NCI-H510A (cell line): ENCODE measurements around the gene CACNA2D4.

Source experiments
- DNase-seq: peaks from one replicate; lab custom pipeline; 2025; lab: John Stamatoyannopoulos, UW

Gene CACNA2D4

GRCh38 chr12:1844223-1844622 lies 74.2 kb downstream of the CACNA2D4 start:
- no peak for DNase-seq

GRCh38 chr12:1843641-1844005 lies 74.8 kb downstream of the CACNA2D4 start:
- DNase-seq: no peak

- DNase-seq: no peak
Measured at GRCh38 chr12:1842905-1843640, 75.4 kb downstream of the CACNA2D4 start.

GRCh38 chr12:1842183-1842904 lies 76.1 kb downstream of the CACNA2D4 start:
- no peak for DNase-seq

- DNase-seq: no peak
Measured at GRCh38 chr12:1841586-1842182, 76.8 kb downstream of the CACNA2D4 start.

- DNase-seq: no peak
Measured at GRCh38 chr12:1840981-1841425, 77.4 kb downstream of the CACNA2D4 start.

- no peak for DNase-seq
Measured at GRCh38 chr12:1839956-1840951, 78.2 kb downstream of the CACNA2D4 start.

GRCh38 chr12:1839464-1839863 lies 79.0 kb downstream of the CACNA2D4 start:
- no peak for DNase-seq

- DNase-seq: no peak
Measured at GRCh38 chr12:1838994-1839365, 79.5 kb downstream of the CACNA2D4 start.

GRCh38 chr12:1838205-1838993 lies 80.1 kb downstream of the CACNA2D4 start:
- no peak for DNase-seq

- DNase-seq: no peak
Measured at GRCh38 chr12:1837541-1838204, 80.8 kb downstream of the CACNA2D4 start.

- DNase-seq: no peak
Measured at GRCh38 chr12:1836854-1837421, 81.5 kb downstream of the CACNA2D4 start.

- no peak for DNase-seq
Measured at GRCh38 chr12:1836241-1836803, 82.1 kb downstream of the CACNA2D4 start.

- DNase-seq: no peak
Measured at GRCh38 chr12:1835211-1836131, 83.0 kb downstream of the CACNA2D4 start.

- DNase-seq: no peak
Measured at GRCh38 chr12:1834186-1834925, 84.1 kb downstream of the CACNA2D4 start.

- no peak for DNase-seq
Measured at GRCh38 chr12:1833596-1834028, 84.8 kb downstream of the CACNA2D4 start.

GRCh38 chr12:1832801-1833595 lies 85.5 kb downstream of the CACNA2D4 start:
- no peak for DNase-seq
